ENCODE results near the gene LRRC59. TPM values are rescaled to one million over a fixed set of nuclear protein-coding genes. Genes with fewer than 3 reads are reported as not detected.
A peak's percentile ranks its signal among the peaks of the same experiment; 100 is the strongest.

The LRRC59 gene
- total and polyA plus RNA-seq, 2 of the 13 experiments (the other 11 are each of a cell fraction or from before 2014, with no cell fraction given), result 87.3 to 222 TPM

- Histone ChIP-seq H3K4me2 (ENCODE audit: low read depth, low read length) (no peak overlapping the region), H3K9ac (ENCODE audit: insufficient read depth, low read depth, low read length) (no peak overlapping the region), H3K4me3 (replicated peaks in 1 of 3; ENCODE audit: insufficient read depth in 1 of 3, low read depth in 2 of 3, low read length in 3 of 3) (no peak overlapping the region), H3K27ac (ENCODE audit: extremely low read length, insufficient read depth, low read length) (no peak overlapping the region), H3K4me1 (ENCODE audit: insufficient read depth, low read length) (peaks cover 37% of the 10 kb centered on the region), H3K79me2 (ENCODE audit: insufficient read depth, low read length) (peaks cover 13% of the 10 kb centered on the region), H4K20me1 (ENCODE audit: insufficient read depth, low read length) (no peaks in the 10 kb centered on the region), H3K27me3 (ENCODE audit: control insufficient read depth in 1 of 2, insufficient read depth in 2 of 2, low read length in 2 of 2) (no peaks in the 10 kb centered on the region), H3K36me3 (replicated peaks in 1 of 2; ENCODE audit: control insufficient read depth in 1 of 2, insufficient read depth in 2 of 2, low read length in 2 of 2) (peaks cover 33 to 57% of the 10 kb centered on the region in 2 experiments), H2AFZ (ENCODE audit: low read length) (no peak overlapping the region), H3K9me3 (ENCODE audit: low read length) (no peaks in the 10 kb centered on the region)
- CTCF ChIA-PET (ENCODE audit: low intra/inter-chr PET ratio, low total read pairs), result no interaction called here
- in situ Hi-C loops (cut with HindIII; ENCODE audit: extremely low pct_ligation_motif_present, low pct_unique_long_range_greater_than_20kb), result no loop called here
- TF ChIP-seq PHF5A (CRISPR knock-in tag; IDR thresholded peaks at IDR 0.05; ENCODE audit: low read depth, unreplicated experiment), result no peak
- peak; percentile 24; the same call in 1 of the 2 replicates for TF ChIP-seq POLR2G (IDR thresholded peaks at IDR 0.05; ENCODE audit: low read depth, low read length)
- TF ChIP-seq TBL1XR1 (IDR thresholded peaks at IDR 0.05; ENCODE audit: borderline replicate concordance, low read length, partially characterized antibody), result no peak
- TF ChIP-seq AGO2 (optimal IDR thresholded peaks at IDR 0.05; ENCODE audit: low read depth, low read length), result peak; percentile 24
- no peak for TF ChIP-seq ZNF256 (CRISPR knock-in tag; conservative IDR thresholded peaks at IDR 0.05)
- TF ChIP-seq EHMT2 (IDR thresholded peaks at IDR 0.05; ENCODE audit: borderline replicate concordance, low read depth, low read length), result no peak
- TF ChIP-seq HINFP (CRISPR knock-in tag; IDR thresholded peaks at IDR 0.05; ENCODE audit: low read depth), result no peak
- TF ChIP-seq ZBTB40 (IDR thresholded peaks at IDR 0.05), result no peak
- no peak for TF ChIP-seq ZBTB40 (CRISPR knock-in tag; IDR thresholded peaks at IDR 0.05)
- TF ChIP-seq MXD4 (CRISPR knock-in tag; IDR thresholded peaks at IDR 0.05), result no peak
- no peak for TF ChIP-seq ZNF562 (CRISPR knock-in tag; IDR thresholded peaks at IDR 0.05; ENCODE audit: borderline replicate concordance)
- ATAC-seq (no peak), FAIRE-seq (no peak), DNase-seq (ENCODE audit: low spot score) (no peak)
- BruUV-seq (replicated peaks), result no TSS peak
- intact Hi-C loops (cut with micrococcal nuclease; ENCODE audit: unreplicated experiment), result no loop called here
- 94% methylated on average over 14 of the region's 14 CpGs for WGBS (ENCODE audit: low lambda C conversion rate)
- POLR2A ChIA-PET, result interaction anchor here (2.0 kb wide), 1 partner anchor 31 kb away, joined by 12 read pairs; the partner anchor contains the start of gene LRRC59
These were observed 31.5 kb downstream of the LRRC59 start for GRCh38 chr17:50365649-50366393.

All from HepG2 (cell line).